ENCODE data around the gene SNX32. TPM values are rescaled to one million over a fixed set of nuclear protein-coding genes. Genes with fewer than 3 reads are reported as not detected.

The SNX32 gene
- total and polyA plus RNA-seq, 2 of the 13 experiments (the other 11 are each of a cell fraction or from before 2014, with no cell fraction given), result 0.09 to 0.34 TPM

DNA sequence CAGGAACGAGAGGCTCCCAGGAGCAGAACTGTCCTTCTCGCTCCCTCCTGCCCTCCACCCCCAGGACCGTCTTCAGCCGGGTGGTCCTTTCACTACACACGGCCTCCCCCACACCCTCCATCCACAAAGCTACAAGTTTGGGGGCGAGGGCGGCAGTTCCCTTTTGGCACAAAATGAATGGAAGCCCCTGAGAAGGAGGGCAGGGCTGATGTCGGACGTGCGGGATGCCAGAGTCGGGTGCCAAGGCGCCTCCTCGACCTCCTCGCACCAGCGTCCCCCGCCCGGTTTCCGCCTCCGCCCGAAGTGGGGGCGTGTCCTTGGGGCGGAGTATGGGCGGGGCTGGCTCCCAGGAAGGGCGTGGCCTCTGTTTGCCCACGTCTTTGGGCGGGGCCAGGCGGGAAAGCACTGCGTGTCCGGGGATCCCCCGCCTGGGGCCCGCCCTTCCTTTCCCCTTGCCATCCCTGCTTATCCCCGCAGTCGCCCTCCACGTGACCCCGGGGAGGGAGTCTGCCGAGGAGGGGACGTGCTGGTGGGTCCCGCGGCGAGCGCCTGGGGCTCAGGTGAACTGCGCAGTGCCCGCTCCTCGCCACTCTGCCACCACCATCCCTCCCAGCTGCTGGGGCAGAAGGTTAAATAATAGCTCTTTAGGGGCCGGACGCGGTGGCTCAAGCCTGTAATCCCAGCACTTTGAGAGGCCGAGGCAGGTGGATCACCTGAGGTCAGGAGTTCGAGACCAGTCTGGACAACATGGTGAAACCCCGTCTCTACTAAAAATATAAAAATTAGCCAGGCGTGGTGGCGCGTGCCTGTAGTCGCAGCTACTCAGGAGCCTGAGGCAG is 39.8 kb downstream of the SNX32 start (continued):
- TF ChIP-seq ZNF234 (CRISPR knock-in tag; conservative IDR thresholded peaks at IDR 0.05), result no peak
- TF ChIP-seq ZSCAN29 (CRISPR knock-in tag; conservative IDR thresholded peaks at IDR 0.05), result no peak
- TF ChIP-seq, protein P1, sequence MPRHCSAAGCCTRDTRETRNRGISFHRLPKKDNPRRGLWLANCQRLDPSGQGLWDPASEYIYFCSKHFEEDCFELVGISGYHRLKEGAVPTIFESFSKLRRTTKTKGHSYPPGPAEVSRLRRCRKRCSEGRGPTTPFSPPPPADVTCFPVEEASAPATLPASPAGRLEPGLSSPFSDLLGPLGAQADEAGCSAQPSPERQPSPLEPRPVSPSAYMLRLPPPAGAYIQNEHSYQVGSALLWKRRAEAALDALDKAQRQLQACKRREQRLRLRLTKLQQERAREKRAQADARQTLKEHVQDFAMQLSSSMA (CRISPR knock-in tag; IDR thresholded peaks at IDR 0.05), result no peak
- no peak for TF ChIP-seq CHCHD3 (CRISPR knock-in tag; IDR thresholded peaks at IDR 0.05)
- TF ChIP-seq, protein P2, sequence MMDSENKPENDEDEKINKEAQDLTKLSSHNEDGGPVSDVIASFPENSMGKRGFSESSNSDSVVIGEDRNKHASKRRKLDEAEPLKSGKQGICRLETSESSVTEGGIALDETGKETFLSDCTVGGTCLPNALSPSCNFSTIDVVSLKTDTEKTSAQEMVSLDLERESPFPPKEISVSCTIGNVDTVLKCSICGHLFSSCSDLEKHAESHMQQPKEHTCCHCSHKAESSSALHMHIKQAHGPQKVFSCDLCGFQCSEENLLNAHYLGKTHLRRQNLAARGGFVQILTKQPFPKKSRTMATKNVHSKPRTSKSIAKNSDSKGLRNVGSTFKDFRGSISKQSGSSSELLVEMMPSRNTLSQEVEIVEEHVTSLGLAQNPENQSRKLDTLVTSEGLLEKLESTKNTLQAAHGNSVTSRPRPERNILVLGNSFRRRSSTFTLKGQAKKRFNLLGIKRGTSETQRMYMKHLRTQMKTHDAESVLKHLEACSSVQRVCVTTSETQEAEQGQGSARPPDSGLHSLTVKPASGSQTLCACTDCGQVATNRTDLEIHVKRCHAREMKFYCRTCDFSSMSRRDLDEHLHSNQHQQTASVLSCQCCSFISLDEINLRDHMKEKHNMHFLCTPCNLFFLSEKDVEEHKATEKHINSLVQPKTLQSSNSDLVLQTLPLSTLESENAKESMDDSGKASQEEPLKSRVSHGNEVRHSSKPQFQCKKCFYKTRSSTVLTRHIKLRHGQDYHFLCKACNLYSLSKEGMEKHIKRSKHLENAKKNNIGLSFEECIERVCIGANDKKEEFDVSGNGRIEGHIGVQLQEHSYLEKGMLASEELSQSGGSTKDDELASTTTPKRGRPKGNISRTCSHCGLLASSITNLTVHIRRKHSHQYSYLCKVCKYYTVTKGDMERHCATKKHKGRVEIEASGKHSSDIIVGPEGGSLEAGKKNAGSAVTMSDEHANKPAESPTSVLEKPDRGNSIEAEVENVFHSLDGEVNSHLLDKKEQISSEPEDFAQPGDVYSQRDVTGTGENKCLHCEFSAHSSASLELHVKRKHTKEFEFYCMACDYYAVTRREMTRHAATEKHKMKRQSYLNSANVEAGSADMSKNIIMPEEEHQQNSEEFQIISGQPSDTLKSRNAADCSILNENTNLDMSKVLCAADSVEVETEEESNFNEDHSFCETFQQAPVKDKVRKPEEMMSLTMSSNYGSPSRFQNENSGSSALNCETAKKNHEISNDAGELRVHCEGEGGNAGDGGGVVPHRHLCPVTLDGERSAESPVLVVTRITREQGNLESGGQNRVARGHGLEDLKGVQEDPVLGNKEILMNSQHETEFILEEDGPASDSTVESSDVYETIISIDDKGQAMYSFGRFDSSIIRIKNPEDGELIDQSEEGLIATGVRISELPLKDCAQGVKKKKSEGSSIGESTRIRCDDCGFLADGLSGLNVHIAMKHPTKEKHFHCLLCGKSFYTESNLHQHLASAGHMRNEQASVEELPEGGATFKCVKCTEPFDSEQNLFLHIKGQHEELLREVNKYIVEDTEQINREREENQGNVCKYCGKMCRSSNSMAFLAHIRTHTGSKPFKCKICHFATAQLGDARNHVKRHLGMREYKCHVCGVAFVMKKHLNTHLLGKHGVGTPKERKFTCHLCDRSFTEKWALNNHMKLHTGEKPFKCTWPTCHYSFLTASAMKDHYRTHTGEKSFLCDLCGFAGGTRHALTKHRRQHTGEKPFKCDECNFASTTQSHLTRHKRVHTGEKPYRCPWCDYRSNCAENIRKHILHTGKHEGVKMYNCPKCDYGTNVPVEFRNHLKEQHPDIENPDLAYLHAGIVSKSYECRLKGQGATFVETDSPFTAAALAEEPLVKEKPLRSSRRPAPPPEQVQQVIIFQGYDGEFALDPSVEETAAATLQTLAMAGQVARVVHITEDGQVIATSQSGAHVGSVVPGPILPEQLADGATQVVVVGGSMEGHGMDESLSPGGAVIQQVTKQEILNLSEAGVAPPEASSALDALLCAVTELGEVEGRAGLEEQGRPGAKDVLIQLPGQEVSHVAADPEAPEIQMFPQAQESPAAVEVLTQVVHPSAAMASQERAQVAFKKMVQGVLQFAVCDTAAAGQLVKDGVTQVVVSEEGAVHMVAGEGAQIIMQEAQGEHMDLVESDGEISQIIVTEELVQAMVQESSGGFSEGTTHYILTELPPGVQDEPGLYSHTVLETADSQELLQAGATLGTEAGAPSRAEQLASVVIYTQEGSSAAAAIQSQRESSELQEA (CRISPR knock-in tag; IDR thresholded peaks at IDR 0.05; ENCODE audit: not compliant biosample characterization), result no peak
- TF ChIP-seq ZNF577 (CRISPR knock-in tag; IDR thresholded peaks at IDR 0.05; ENCODE audit: borderline replicate concordance, low read depth), result no peak
- TF ChIP-seq NR2F6 (IDR thresholded peaks at IDR 0.05), result 0 out of 2 replicates have a peak, but pooled peaks have one; percentile 10
- no peak for TF ChIP-seq NR2F6 (CRISPR knock-in tag; IDR thresholded peaks at IDR 0.05)
- TF ChIP-seq, protein P3, sequence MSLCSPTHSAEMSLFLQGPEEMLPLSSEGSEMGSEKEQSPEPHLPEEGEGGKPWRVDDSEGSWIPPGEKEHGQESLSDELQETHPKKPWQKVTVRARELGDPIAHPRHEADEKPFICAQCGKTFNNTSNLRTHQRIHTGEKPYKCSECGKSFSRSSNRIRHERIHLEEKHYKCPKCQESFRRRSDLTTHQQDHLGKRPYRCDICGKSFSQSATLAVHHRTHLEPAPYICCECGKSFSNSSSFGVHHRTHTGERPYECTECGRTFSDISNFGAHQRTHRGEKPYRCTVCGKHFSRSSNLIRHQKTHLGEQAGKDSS (CRISPR knock-in tag; IDR thresholded peaks at IDR 0.05; ENCODE audit: borderline replicate concordance, low read depth), result no peak
- TF ChIP-seq, protein P4, sequence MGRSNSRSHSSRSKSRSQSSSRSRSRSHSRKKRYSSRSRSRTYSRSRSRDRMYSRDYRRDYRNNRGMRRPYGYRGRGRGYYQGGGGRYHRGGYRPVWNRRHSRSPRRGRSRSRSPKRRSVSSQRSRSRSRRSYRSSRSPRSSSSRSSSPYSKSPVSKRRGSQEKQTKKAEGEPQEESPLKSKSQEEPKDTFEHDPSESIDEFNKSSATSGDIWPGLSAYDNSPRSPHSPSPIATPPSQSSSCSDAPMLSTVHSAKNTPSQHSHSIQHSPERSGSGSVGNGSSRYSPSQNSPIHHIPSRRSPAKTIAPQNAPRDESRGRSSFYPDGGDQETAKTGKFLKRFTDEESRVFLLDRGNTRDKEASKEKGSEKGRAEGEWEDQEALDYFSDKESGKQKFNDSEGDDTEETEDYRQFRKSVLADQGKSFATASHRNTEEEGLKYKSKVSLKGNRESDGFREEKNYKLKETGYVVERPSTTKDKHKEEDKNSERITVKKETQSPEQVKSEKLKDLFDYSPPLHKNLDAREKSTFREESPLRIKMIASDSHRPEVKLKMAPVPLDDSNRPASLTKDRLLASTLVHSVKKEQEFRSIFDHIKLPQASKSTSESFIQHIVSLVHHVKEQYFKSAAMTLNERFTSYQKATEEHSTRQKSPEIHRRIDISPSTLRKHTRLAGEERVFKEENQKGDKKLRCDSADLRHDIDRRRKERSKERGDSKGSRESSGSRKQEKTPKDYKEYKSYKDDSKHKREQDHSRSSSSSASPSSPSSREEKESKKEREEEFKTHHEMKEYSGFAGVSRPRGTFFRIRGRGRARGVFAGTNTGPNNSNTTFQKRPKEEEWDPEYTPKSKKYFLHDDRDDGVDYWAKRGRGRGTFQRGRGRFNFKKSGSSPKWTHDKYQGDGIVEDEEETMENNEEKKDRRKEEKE (IDR thresholded peaks at IDR 0.05), result no peak
- 0 out of 2 replicates have a peak, but pooled peaks have one; percentile 52 for TF ChIP-seq SNAI1 (CRISPR knock-in tag; IDR thresholded peaks at IDR 0.05; ENCODE audit: borderline replicate concordance)
- TF ChIP-seq ZNF746 (CRISPR knock-in tag; IDR thresholded peaks at IDR 0.05), result peak; percentile 68; the same call in 1 of the 2 replicates
- peak; percentile 60 for TF ChIP-seq HNRNPLL (IDR thresholded peaks at IDR 0.05; ENCODE audit: low read depth, low read length, poor library complexity, severe bottlenecking)
- no peak for TF ChIP-seq PAWR (CRISPR knock-in tag; IDR thresholded peaks at IDR 0.05; ENCODE audit: borderline replicate concordance)
- no peak; the same call in 1 of the 2 replicates for TF ChIP-seq MED13 (CRISPR knock-in tag; IDR thresholded peaks at IDR 0.05)
- TF ChIP-seq PCBP1 (IDR thresholded peaks at IDR 0.05; ENCODE audit: borderline replicate concordance, low read depth, low read length), result no peak
